ENCODE measurements around the gene QRFP.

QRFP gene

GRCh38 chr9:130904070-130905044 is 7.7 kb upstream of the QRFP start:
- DNase-seq (ENCODE audit: low read depth in 2 of 2) = no peak

GRCh38 chr9:130903194-130904069 is 6.8 kb upstream of the QRFP start:
- no peak for DNase-seq (ENCODE audit: low read depth in 2 of 2)

GRCh38 chr9:130902204-130903185 is 5.9 kb upstream of the QRFP start:
- no peak for DNase-seq (ENCODE audit: low read depth in 2 of 2)

GRCh38 chr9:130901498-130902203 is 5.0 kb upstream of the QRFP start:
- DNase-seq (ENCODE audit: low read depth in 2 of 2) = no peak

- no peak for DNase-seq (ENCODE audit: low read depth in 2 of 2)
These were observed 4.3 kb upstream of the QRFP start for GRCh38 chr9:130900701-130901497.

GRCh38 chr9:130899051-130899748 is 2.6 kb upstream of the QRFP start:
- no peak for DNase-seq (ENCODE audit: low read depth in 2 of 2)

- no peak for DNase-seq (ENCODE audit: low read depth in 2 of 2)
These were observed 1.9 kb upstream of the QRFP start for GRCh38 chr9:130898552-130898852.

- DNase-seq (ENCODE audit: low read depth in 2 of 2) = no peak
These were observed 1.4 kb upstream of the QRFP start for GRCh38 chr9:130897848-130898551.

- no peak for DNase-seq (ENCODE audit: low read depth in 2 of 2)
These were observed 616 bp upstream of the QRFP start for GRCh38 chr9:130897105-130897751.

- DNase-seq (ENCODE audit: low read depth in 2 of 2) = no peak
These were observed 955 bp downstream of the QRFP start for GRCh38 chr9:130895481-130896232.

GRCh38 chr9:130895038-130895437 is 1.6 kb downstream of the QRFP start:
- no peak for DNase-seq (ENCODE audit: low read depth in 2 of 2)

- no peak for DNase-seq (ENCODE audit: low read depth in 2 of 2)
These were observed 2.1 kb downstream of the QRFP start for GRCh38 chr9:130894546-130894945.

- no peak for DNase-seq (ENCODE audit: low read depth in 2 of 2)
These were observed 3.1 kb downstream of the QRFP start for GRCh38 chr9:130893341-130894101.

GRCh38 chr9:130892477-130893304 is 3.9 kb downstream of the QRFP start:
- DNase-seq (ENCODE audit: low read depth in 2 of 2) = no peak

GRCh38 chr9:130891688-130892476 is 4.7 kb downstream of the QRFP start:
- DNase-seq (ENCODE audit: low read depth in 2 of 2) = no peak

Data from stimulated activated CD4-positive, alpha-beta T cell treated with anti-CD3 and anti-CD28 coated beads, Interleukin-4, amount 100 ng/mL, for 48 hours (primary cell).